ENCODE data around the gene DNAJB12.

DNA sequence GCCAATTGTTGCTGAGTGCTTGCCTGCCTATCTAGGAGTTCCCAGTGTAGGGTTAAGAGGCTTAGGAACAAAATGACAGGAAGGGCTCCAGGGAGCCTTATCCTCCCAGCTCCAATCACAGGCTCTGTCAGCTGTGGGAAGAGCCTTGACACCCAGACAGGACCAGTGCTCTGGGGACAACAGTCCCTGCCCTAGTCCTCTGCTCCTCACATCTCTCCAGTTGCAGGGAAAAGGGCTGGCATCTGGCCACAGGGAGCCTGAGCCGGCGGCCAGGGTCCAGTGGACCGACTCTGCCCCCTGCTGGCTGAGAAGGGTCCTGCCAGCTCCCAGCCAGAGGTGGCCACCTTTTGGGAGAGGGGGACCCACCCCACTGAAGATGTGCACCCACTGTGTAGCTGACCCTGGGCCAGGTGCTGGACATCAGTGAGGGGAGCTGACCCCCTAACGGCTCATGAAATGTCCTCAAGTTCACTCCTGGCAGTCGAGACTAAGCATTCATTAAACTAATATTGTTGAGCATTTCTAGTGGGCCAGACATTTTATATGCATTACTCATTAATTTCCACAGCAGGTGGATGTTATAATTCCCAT is 17.6 kb downstream of the DNAJB12 start:
- TF ChIP-seq, protein P1, sequence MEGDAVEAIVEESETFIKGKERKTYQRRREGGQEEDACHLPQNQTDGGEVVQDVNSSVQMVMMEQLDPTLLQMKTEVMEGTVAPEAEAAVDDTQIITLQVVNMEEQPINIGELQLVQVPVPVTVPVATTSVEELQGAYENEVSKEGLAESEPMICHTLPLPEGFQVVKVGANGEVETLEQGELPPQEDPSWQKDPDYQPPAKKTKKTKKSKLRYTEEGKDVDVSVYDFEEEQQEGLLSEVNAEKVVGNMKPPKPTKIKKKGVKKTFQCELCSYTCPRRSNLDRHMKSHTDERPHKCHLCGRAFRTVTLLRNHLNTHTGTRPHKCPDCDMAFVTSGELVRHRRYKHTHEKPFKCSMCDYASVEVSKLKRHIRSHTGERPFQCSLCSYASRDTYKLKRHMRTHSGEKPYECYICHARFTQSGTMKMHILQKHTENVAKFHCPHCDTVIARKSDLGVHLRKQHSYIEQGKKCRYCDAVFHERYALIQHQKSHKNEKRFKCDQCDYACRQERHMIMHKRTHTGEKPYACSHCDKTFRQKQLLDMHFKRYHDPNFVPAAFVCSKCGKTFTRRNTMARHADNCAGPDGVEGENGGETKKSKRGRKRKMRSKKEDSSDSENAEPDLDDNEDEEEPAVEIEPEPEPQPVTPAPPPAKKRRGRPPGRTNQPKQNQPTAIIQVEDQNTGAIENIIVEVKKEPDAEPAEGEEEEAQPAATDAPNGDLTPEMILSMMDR (IDR thresholded peaks at IDR 0.05): peak; percentile 98 to 99 (median 99)
- no peak for TF ChIP-seq POLR2A (IDR thresholded peaks at IDR 0.05)

Measured in ovary (tissue), 3 donors.